NK-92 (cell line): ENCODE results near the gene ADGRD1.

Source experiments
- DNase-seq: peaks from one replicate; lab custom pipeline; 2025; ENCODE audit not compliant: unreplicated experiment; lab: John Stamatoyannopoulos, UW

Gene ADGRD1

DNA sequence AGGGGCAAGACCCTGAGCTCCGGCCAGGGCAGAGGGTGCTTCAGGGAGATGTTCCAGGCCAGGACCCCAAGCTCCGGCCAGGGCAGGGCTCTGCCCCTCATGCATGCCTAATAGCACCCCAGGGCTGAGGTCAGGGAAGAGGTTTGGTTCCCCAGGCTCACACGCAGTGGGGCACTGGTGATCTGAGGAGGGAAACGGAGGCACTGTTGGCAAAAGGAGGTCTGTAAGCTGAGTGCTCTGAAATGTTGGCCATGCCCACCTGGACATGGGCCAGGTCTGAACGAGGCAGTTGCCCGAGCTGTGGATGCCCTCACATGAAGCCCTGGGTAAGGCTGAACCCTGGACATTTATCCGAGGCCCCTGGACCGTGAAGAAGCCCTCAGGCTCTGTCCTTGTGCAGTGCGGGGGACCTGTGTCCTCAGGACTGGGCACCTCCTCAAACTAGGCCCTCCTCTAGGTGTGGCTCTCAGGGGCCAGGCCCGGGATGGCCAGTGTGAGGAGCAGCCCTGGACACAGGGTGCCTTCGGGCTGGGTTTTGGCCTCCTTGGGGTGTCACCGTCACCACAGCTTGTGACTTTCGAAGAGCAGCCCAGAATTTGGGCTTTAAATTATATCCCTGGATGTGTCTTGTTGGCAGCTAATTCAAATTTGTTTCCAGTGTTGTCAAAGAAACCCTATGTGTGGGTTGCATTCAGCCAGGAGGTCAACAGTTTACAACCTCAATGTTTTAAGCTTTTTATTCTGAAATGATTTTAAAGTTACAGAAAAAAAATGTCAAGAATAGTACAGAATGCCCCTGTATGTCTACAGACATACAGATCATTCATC lies 66.8 kb downstream of the ADGRD1 start:
- no peak for DNase-seq

GRCh38 chr12:131021154-131021541 lies 67.4 kb downstream of the ADGRD1 start:
- DNase-seq = no peak

- no peak for DNase-seq
These were observed 70.3 kb downstream of the ADGRD1 start for GRCh38 chr12:131024026-131024425.

DNA sequence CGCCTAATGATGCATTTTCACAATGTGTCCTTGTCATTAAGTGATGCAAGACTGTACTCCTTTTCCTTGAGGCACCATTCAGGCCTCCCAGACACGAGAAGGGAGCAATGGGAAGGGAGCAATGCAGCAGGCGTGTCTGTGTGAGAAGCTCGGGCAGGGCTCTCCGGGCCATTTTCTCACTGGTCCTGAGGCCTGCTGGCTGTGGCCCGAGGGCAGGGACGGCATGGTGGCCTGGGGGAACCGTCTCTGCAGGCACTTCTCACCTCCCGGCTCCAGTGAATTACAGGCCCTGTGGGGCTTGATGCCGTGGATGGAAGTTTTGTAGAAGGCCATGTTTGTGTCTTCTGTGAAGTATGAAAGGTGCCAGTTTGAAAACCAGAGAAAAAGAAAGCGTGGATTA lies 71.0 kb downstream of the ADGRD1 start:
- DNase-seq = no peak

- no peak for DNase-seq
These were observed 71.5 kb downstream of the ADGRD1 start for GRCh38 chr12:131025234-131025633.

DNA sequence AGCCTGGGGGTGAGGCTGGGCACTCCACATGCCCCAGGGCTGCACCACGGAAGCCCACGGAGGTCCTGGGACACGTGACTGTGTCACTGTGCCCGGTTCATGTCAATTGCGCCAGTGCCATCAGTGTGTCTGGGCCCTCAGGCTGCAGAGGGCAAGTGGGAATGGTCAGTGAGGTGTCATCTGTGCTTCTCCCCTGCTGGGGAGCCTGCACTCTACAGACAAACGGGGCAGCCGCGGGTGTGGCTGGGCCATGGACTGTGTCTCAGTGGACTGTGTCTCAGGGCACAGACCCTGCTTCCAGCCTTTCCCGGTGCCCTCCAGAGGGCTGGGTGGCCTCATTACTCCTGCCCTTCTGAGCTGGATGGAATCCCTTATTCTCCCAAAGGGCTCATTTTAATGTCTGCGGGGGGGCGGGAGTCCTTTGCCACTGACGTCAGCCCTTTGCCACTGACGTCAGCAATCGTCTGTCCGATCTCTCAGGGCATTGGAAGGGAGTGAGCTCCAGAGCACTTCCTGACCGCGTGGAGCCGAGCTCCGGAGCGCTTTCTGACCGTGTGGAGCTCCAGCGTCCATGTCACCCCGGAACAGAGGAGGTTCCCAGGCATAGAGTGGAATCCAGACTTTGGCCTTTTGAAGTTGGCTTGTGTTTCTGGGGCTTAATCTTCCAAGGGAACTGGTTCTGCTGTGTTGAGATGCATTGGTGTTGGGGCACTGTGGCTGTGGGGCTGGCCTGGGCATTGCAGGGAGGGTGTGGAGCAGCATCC lies 72.4 kb downstream of the ADGRD1 start:
- no peak for DNase-seq

- no peak for DNase-seq
These were observed 73.0 kb downstream of the ADGRD1 start for GRCh38 chr12:131026754-131027153.

DNA sequence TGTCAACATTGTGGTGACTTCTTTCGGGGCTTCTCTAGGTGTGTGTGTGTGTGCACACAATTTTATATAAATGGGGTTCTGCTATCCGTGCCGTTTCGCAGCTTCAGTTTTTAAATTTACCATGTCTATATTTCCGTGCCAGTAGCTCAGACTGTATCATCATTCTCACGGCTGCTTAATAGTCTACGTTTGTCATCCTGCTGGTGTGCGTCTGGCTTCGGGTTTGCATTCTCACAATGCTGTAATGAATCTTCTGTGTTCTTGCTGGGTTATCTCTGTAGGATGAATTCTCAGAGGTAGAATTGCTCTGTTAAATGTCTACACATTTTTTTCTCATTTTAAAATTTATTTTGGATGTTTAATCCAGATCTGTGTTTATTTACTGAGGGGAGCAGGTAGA lies 73.6 kb downstream of the ADGRD1 start:
- no peak for DNase-seq

GRCh38 chr12:131027876-131028586 lies 74.3 kb downstream of the ADGRD1 start:
- DNase-seq = no peak

GRCh38 chr12:131028587-131029338 lies 75.1 kb downstream of the ADGRD1 start:
- no peak for DNase-seq

DNA sequence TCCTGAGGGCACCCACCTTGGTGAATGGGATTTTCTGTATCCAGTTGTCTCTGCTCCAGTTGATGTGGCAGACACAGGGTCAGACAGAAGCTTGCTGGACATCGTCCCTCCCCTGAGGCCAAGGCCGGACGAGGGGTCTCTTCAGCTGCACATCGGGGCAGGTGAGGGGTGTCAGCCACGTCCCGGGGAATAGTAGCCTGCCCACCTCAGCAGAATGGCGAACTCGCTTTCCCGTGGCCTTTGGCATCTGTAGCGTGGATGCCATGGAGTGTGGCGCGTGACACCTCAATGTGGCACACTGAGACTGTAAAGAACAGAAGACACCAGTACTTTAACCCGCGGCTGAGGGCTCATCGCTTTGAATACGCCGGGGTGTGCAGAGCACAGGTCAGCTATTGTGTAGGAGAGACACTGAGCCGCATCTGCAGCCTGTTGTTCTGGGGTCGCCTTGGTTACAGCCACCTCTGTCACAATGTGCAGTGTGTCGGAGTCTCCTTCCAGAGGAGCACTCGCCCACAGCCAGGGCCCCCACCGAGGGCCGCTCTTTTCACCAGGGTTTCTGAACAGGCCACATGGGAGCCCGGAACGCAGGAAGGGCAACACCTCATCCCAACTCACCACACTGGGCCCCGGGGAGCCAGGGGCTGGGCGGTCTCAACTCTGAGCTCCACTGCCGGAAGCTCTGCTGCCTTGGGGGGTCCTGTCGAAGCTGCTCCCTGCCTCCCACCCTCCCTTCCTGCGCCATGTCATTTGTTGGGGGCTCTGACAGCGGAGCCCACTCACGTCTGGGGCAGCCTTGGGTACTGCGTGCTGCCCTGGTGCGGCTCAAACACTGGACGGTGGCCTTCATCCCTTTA lies 77.0 kb downstream of the ADGRD1 start:
- DNase-seq = no peak

GRCh38 chr12:131032082-131032750 lies 78.5 kb downstream of the ADGRD1 start:
- DNase-seq = no peak

- no peak for DNase-seq
These were observed 79.8 kb downstream of the ADGRD1 start for GRCh38 chr12:131033486-131033885.

- DNase-seq = no peak
These were observed 80.3 kb downstream of the ADGRD1 start for GRCh38 chr12:131033886-131034482.

DNA sequence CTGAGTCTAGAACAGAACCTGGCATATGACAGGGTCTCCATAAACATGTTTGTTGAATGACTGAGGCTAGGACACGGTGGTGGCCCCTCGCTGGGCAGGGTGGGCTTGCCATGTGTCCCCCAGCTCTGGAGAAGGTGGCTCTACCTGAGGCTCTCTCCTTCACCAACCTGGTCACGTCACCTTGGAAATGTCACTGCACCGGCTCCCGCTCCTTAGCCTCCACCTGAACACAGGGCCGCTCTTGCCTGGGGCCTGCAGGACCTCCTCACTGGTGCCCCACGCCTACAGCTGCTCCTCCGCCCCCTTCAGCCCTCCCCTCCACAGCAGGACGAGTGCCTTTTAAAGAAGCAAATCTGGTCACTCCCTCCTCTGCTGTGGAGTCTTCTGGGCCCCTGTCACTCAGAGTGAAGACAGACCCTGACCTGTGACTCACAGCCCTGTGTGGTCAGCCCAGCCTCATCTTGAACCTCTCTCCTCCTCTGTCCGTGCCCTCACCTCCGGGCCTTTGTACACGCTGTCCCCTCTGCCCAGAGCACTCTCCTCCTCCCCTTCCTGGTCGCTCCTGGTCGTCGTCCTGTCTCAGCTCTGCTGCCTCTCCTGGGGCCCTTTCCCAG lies 81.0 kb downstream of the ADGRD1 start:
- DNase-seq = no peak

- DNase-seq = no peak
These were observed 81.6 kb downstream of the ADGRD1 start for GRCh38 chr12:131035245-131035681.

GRCh38 chr12:131038159-131038558 lies 84.5 kb downstream of the ADGRD1 start:
- DNase-seq = no peak
